Measurements from ENCODE around the gene FAM161A.

DNA sequence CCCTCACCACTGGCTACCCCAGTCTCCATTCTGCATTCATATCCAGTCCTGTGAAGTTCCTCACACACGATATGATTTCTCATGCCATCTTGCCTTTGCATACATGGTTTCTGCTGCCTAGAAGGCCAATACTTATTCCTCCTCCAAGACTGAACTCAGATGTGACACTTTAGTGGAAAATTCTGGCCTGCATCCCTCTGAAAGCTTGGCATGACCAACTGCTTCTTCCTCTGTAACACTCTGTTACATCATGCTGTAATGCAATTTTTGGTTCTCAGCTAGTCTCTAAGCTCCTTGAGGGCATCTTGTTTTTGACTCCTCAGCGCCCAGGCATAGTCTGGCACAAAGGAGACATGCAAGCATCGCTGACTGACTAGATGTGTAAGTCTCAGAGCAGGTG lies 12.6 kb downstream of the FAM161A start:
- TF ChIP-seq, protein P1, sequence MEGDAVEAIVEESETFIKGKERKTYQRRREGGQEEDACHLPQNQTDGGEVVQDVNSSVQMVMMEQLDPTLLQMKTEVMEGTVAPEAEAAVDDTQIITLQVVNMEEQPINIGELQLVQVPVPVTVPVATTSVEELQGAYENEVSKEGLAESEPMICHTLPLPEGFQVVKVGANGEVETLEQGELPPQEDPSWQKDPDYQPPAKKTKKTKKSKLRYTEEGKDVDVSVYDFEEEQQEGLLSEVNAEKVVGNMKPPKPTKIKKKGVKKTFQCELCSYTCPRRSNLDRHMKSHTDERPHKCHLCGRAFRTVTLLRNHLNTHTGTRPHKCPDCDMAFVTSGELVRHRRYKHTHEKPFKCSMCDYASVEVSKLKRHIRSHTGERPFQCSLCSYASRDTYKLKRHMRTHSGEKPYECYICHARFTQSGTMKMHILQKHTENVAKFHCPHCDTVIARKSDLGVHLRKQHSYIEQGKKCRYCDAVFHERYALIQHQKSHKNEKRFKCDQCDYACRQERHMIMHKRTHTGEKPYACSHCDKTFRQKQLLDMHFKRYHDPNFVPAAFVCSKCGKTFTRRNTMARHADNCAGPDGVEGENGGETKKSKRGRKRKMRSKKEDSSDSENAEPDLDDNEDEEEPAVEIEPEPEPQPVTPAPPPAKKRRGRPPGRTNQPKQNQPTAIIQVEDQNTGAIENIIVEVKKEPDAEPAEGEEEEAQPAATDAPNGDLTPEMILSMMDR (IDR thresholded peaks at IDR 0.05 in 4 of 5, conservative IDR thresholded peaks at IDR 0.05 in 1 of 5) = no peak
- no peak for TF ChIP-seq POLR2A (IDR thresholded peaks at IDR 0.05)
